Ectodermal cell (in vitro differentiated cells): ENCODE measurements around the gene JAKMIP3.

ENCODE experiments used
- H3K27ac ChIP-seq: 2 replicates; pipeline ENCODE4 v1.7.0; 2013; ENCODE audit warnings: mild to moderate bottlenecking, low read depth, low read length; ENCODE audit not compliant: insufficient read depth, poor library complexity, severe bottlenecking
- H3K27me3 ChIP-seq: 2 replicates; pipeline ENCODE4 v1.7.0; 2013; ENCODE audit warnings: mild to moderate bottlenecking, low read length; ENCODE audit not compliant: insufficient read depth, control insufficient read depth, poor library complexity, severe bottlenecking
- H3K36me3 ChIP-seq: one replicate; pipeline ENCODE4 v1.7.0; 2013; ENCODE audit warnings: low read length; ENCODE audit not compliant: control insufficient read depth, insufficient read depth
- H3K4me1 ChIP-seq: one replicate; pipeline ENCODE4 v1.7.0; 2013; ENCODE audit warnings: low read length; ENCODE audit not compliant: control insufficient read depth, insufficient read depth
- H3K4me3 ChIP-seq: 2 replicates; pipeline ENCODE4 v1.7.0; 2013; ENCODE audit warnings: low read depth, low read length, control low read depth; ENCODE audit not compliant: insufficient read depth
- H3K9me3 ChIP-seq: 2 replicates; pipeline ENCODE4 v1.7.0; 2013; ENCODE audit warnings: mild to moderate bottlenecking, low read length, moderate library complexity; ENCODE audit not compliant: control insufficient read depth
- WGBS, 2 experiments: methylation state at CpG; one replicate each; pipeline ENCODE4 v1.1.7; 2013; ENCODE audit warnings: missing lambda C conversion rate in 2 of 2; 5-methylcytosine and 5-hydroxymethylcytosine counted together

JAKMIP3 gene

DNA sequence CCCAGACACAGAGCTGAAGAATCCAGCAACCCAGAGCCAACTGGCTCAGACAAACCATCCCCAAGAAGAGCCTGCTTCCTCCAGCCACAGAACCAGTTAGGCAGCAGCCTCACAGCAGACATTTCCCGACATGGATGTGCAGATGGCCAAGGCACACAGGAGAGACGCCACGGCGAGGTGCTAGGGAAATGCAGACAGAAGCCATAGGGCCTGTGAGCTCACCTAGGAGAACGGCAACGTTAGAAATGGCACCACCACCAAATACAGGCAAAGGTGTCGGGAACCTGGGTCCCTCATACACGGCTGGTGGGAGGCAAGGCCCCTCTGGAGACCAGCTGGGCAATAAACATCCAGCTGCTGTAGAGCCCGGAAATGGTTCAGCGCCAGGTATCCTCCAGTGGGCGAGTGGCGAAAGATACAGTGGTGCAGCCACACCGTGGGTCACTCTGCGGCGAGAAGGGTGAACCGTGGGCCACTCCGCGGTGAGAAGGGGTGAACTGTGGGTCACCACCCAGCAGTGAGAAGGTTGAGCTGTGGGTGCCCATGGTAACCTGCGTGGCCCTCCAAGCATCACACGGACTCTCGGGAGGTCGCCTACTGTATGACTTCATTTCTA is 31.2 kb downstream of the JAKMIP3 start:
- Histone ChIP-seq H3K36me3 (no peaks in the 10 kb centered on the region), H3K4me3 (no peak overlapping the region), H3K27ac (no peak overlapping the region), H3K4me1 (no peaks in the 10 kb centered on the region), H3K9me3 (no peaks in the 10 kb centered on the region), H3K27me3 (no peaks in the 10 kb centered on the region)
- WGBS, 2 experiments: 93 to 94% methylated on average over 22 of the region's 22 CpGs

DNA sequence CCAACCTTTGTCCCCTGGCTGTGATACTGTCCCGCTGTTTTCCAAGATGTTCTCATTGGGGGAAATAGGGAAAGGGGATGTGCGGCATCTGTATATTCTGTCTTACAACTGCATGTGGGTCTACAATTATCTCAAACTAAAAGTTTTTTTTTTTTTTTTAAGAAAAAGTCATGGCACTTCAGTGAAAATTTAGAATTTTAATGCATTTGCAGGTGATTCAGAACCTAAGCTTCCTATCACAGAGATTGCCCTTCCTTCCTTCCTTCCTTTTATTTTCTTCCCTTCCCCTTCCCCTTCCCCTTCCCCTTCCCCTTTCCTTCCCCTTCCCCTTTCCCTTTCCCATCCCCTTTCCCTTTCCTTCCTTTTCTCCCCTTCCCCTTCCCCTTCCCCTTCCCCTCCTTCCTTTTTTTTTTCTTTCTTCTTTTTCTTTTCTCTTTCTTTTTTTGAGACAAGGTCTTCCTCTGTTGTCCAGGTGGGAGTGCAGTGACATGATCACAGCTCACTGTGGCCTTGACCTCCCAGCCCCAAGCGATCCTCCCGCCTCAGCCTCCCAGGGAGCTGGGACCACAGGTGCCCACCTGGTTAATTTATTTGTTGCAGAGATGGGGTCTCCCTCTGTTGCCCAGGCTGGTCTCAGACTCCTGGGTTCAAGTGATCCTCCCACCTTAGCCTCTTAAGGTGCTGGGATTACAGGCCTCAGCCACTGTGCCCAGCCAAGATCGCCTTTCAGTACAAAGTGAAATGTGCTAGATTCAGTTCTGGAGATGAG is 32.0 kb downstream of the JAKMIP3 start:
- no peaks in the 10 kb centered on the region for H3K27me3 ChIP-seq
- no peak overlapping the region for H3K4me3 ChIP-seq
- H3K36me3 ChIP-seq: no peaks in the 10 kb centered on the region
- H3K27ac ChIP-seq: no peak overlapping the region
- H3K9me3 ChIP-seq: no peaks in the 10 kb centered on the region
- 57 to 60% methylated on average over 5 of the region's 5 CpGs for WGBS, 2 experiments
- H3K4me1 ChIP-seq: no peaks in the 10 kb centered on the region

DNA sequence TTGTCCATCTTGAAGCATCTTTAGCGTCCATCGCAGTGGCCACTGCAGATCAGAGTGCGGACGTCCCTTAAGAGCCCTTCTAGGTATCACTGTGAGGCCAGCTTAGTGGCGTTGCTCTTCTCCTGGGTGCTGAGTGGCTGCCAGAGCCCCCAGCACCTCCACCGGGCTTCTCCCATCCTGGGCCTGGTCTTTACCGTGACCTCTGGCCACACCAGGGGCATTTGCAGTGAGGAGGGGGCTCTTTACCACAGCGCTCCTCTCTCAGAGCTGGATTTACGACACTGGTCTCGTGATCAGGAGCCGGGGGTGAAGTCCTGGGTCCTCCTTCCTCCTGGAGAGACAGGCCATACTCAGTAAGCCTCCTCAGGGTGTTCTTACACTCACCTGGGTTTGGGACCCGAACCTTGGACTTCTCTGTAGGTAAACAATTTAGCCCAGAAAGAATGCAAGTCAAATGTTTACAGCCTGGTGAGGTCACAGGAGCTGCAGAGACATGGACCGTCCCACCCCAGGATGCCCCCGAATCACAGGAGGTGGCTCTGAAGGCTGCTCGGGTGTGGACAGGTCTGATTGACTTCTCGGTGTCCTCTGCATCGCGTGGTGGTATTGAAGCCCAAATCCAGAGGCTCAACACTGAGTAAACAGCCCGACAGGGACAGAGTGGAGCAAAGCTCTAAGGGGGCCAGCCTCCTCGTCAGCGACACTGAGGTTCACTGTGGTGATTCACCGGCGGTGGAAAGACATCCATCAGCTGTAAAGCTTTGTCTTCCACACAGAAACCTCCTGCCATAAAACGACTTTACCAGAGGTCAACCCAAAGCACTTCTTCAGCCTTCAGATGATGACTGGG is 33.0 kb downstream of the JAKMIP3 start:
- Histone ChIP-seq H3K27me3 (no peaks in the 10 kb centered on the region), H3K36me3 (no peaks in the 10 kb centered on the region), H3K9me3 (no peaks in the 10 kb centered on the region), H3K4me3 (no peak overlapping the region), H3K27ac (no peak overlapping the region), H3K4me1 (no peaks in the 10 kb centered on the region)
- 79% methylated on average over 24 of the region's 24 CpGs for WGBS, 2 experiments

DNA sequence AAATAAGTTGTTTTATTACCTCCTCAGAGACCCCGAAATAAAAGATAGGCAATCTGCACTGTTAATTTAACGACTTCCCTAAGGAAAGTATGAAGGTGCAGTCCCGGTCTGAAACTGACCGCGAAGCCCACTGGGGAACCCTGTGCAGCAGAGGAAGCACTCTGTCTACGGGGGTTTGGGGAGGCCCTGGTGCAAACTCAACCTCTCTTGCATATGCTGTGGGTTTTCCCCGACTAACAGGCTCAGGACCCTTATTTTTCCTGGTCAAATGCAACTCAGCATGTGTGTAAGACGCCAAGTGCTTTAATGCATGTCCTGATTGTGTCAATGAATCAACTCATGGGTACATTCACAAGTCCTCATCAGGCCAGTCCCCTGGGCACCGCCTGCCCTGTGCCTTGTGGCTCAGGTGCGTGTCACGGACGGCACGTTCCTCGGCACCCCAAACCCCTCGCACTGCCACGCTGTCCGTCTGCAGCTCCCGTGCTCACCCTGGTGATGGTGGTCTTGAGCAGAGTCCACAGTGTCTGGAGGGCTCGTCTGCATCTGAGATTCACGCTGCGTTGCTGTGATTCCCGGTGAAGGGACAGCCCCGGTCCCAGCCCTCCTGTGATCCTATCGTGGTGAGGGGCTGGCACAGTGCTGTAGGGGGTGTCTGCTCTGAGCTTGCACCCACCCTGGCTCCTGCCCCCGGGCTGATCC is 33.8 kb downstream of the JAKMIP3 start:
- Histone ChIP-seq H3K36me3 (no peaks in the 10 kb centered on the region), H3K4me3 (no peak overlapping the region), H3K27ac (no peak overlapping the region), H3K27me3 (no peaks in the 10 kb centered on the region), H3K9me3 (no peaks in the 10 kb centered on the region), H3K4me1 (no peaks in the 10 kb centered on the region)
- WGBS, 2 experiments: 84 to 85% methylated on average over 25 of the region's 25 CpGs

DNA sequence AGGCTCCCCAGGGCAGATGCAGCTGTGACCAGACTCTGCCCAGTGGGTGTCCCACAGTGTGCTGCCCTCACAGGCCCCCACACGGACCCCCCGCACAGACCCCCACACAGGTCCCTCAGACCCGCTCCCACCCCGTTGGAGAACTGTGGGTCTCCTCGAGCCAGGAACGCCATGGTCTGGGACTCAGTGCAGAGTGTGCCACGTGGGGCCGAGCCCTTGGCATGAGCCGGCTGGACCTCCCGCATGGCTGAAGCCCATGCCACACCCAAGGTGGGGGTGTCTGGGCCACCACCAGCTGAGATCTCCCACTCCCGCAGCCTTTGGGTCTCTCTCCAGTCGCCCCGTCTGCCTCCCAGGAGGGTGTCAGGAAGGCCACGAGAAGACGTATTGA is 34.3 kb downstream of the JAKMIP3 start:
- Histone ChIP-seq H3K9me3 (no peaks in the 10 kb centered on the region), H3K36me3 (no peaks in the 10 kb centered on the region), H3K4me1 (no peaks in the 10 kb centered on the region), H3K4me3 (no peak overlapping the region), H3K27me3 (no peaks in the 10 kb centered on the region), H3K27ac (no peak overlapping the region)
- WGBS, 2 experiments: 91 to 93% methylated on average over 15 of the region's 15 CpGs

DNA sequence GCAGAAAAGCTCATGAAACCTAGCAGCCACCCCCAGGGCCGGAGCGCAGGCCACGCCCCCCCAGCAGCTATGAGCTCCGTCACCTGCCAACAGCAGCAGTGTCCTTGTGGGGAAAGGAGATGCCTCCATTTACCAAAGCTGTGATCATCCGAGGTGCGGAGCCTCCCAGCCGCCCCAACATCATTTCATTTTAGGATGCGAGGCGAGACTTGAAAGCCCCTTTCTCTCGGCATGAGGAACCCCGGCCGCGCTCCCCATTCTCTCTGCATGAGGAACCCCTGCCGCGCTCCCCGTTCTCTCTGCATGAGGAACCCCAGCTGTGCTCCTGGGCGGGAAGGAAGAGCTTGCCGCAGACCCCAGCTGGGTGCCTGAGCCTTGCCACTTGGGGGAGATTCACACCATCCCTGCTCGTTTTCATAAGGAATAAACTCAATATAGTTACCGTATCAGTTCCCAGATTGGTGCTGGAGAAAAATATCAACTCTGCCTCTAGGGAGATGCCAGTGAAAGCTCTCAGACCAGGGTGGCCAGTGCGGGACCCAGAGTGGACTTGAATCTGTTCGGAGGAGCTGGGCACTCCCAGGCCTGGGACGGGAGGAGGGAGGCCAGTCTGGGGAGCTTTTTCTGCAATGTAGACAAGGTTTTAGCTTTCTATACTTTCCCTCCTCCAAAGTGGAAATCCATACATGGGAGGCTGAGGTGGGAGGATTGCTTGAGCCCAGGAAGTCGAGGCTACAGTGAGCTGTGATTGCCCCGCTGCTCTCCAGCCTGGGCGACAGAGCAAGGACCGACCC is 35.0 kb downstream of the JAKMIP3 start:
- H3K4me1 ChIP-seq: no peaks in the 10 kb centered on the region
- WGBS, 2 experiments: 90 to 91% methylated on average over 27 of the region's 27 CpGs
- H3K36me3 ChIP-seq: no peaks in the 10 kb centered on the region
- H3K27me3 ChIP-seq: no peaks in the 10 kb centered on the region
- H3K27ac ChIP-seq: no peak overlapping the region
- H3K9me3 ChIP-seq: no peaks in the 10 kb centered on the region
- H3K4me3 ChIP-seq: no peak overlapping the region

DNA sequence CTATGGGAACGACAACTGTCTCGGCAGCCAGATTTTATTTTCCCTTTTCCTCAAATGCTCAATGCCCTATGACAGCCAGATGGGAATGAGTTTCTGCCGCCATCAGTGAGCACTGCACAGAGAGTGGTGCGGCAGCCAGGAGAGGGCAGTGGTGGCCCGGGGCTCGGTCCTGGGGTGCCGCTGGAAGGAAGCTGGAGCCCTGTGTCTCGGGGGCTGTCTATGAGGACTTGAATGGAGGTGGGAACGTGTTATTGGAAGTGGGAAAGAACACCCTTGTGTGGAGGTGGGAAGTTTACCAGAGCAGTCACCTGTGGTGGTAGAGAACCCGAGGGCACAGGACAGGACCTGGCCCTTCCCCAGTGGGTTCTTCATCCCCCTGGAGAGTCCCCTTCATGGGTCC is 35.8 kb downstream of the JAKMIP3 start:
- Histone ChIP-seq H3K9me3 (no peaks in the 10 kb centered on the region), H3K4me1 (no peaks in the 10 kb centered on the region), H3K27me3 (no peaks in the 10 kb centered on the region), H3K27ac (no peak overlapping the region), H3K36me3 (no peaks in the 10 kb centered on the region), H3K4me3 (no peak overlapping the region)
- WGBS, 2 experiments: 80 to 86% methylated on average over 10 of the region's 10 CpGs

DNA sequence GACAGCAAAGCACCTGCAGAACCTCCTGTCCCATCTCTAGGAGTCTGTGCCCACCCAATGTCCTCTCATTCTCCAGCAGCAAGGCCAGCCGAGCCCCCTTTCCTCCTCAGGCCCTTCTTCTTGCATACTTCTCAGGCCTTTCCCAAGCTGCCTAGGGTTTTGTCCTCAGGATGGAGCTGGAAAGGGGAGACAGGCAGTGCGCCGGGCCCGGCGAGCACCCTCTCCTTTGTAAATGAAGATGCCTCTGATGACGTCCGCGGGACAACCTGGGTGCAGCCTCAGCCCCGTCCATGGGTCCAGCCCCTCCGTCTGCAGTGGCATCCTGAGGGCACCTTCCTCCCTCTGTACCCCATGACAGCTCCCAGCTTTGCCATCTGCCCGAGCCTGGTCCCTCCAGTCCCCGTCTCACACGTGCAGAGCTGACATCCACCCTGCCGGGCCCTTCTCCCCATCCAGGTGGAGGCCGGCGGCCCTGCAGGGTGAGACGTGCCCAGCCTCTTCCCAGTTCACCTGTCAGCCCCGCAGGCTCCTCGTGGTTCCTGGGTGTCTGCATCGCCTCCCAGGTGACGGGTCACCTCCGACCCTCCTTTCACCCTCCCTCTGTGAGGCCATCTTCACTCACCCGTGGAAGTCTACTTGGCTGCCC is 36.4 kb downstream of the JAKMIP3 start:
- H3K4me3 ChIP-seq: no peak overlapping the region
- H3K27me3 ChIP-seq: no peaks in the 10 kb centered on the region

DNA sequence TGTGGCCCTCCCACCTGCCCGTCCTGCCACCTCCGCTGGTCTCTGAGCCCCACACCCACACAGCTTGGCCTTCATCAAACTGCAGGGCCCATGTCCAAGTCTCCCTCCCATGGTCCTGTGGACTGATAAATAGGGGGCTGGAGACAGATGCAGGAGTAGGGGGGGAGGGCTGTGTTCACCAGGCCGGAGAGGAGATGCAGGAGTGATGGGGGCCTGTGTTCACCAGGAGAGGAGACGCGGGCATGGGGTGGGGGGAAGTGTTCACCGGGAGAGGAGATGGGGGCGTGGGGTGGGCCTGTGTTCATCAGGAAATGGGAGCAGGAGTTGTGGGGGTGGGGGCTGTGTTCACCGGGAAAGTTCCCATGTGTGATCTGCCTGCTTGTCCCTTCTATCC is 37.0 kb downstream of the JAKMIP3 start:
- 95% methylated on average over 8 of the region's 8 CpGs for WGBS, 2 experiments
- Histone ChIP-seq H3K4me1 (no peaks in the 10 kb centered on the region), H3K27me3 (no peaks in the 10 kb centered on the region), H3K9me3 (no peaks in the 10 kb centered on the region), H3K4me3 (no peak overlapping the region), H3K36me3 (no peaks in the 10 kb centered on the region), H3K27ac (no peak overlapping the region)

More for the DNA sequence above, 36.4 kb downstream of the JAKMIP3 start:
- Histone ChIP-seq H3K36me3 (no peaks in the 10 kb centered on the region), H3K9me3 (no peaks in the 10 kb centered on the region), H3K4me1 (no peaks in the 10 kb centered on the region), H3K27ac (no peak overlapping the region)
- 90 to 92% methylated on average over 23 of the region's 23 CpGs for WGBS, 2 experiments
